ENCODE results near the gene ABHD8.

Gene ABHD8

DNA sequence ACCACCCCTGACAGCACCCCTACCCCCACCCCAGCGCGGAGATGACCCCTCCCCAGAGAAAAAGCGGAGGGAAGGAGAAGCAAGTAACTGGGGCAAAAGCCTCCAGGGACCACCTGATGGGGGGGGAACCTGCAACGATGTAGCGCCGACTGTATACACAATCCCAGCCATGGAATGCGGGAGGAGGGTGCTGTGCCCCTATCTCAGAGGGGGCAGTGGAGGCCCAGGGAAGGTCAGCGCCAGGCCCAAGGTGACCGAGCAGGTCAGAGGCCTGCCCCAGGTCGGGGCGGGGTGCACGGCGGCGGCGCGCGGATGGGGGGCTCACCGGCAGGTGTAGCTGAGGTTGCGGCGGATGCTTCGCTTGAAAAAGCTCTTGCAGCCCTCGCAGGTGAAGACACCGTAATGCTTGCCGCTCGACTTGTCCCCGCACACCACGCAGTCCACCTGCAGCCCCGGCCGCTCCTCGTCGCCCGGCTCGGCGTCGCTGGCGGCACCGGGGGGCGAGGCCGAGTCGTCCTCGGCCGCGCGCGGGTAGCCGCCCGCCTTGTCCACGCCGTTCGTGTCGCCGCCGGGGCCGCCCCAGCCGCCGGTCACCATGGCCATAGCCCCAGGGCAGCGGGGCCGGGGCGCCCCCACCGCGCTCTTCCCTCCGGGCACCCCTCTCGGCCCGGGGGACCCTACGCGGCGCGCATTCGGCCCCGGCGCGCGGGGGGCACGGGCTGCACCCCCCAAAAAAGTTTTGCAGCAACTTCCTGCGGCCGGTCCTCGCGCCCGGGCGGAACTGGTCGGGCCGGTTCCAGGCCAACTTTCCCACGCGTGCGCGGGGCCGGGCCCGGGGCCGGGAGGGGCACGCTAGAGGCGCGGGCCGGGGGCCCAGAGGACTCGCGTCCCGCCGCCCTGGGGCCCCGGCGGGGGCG is 58.3 kb downstream of the ABHD8 start:
- H3K4me1 ChIP-seq (ENCODE audit: control insufficient read depth, insufficient read depth, low read length): peaks cover 27% of the 10 kb centered on the region

DNA sequence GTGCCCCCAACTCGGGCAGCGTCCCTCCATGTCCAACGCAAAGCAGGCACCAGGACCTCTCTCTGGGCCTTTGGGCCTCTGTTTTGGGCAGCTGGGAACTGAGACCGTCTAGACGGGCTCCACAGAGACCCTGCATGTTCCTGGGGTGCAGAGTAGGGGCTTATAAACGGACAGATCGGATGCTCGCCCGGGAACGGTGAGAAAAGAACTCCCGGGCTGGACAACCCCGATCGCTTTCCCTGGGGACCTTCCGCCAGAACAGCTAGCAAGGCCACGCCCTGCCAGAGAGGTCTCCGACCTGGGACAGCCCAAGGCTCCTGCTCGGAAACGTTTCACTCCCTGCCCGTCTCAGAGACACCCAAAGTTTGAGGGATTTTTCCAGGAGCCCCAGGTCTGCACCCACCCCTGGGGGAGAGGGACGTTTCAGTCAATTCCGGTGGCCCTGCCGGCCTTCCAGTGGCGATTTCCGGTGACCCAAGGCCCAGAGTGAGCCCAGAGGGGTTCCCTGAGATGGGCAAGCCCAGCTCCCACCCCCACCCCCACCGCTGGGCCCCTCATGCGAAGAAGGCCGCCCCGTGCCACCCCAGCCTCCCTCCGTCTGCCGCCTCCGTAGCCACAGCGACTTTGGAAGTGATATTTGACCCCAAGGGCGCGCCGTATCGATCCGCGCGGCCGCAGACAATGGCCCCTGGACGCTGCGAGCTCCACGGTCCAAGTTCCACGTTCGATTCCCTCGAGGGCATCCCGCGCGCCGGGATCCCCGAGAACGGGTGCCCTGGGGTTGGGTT is 59.2 kb downstream of the ABHD8 start:
- Histone ChIP-seq H3K4me3 (ENCODE audit: low read depth, low read length) (peak overlapping the region; percentile 93), H3K9me3 (ENCODE audit: control insufficient read depth, insufficient read depth, low read length) (no peaks in the 10 kb centered on the region), H3K4me1 (ENCODE audit: control insufficient read depth, insufficient read depth, low read length) (peaks cover 26% of the 10 kb centered on the region), H3K27ac (ENCODE audit: low read depth, low read length) (peak overlapping the region; percentile 79), H3K27me3 (ENCODE audit: control insufficient read depth, insufficient read depth, low read length) (no peaks in the 10 kb centered on the region), H3K36me3 (ENCODE audit: control insufficient read depth, insufficient read depth, low read length) (peaks cover 5% of the 10 kb centered on the region), H3K9ac (ENCODE audit: low read depth, low read length) (peak overlapping the region; percentile 63; the same call in 1 of the 2 replicates)

More for the DNA sequence above, 58.3 kb downstream of the ABHD8 start:
- Histone ChIP-seq H3K27ac (ENCODE audit: low read depth, low read length) (peak overlapping the region; percentile 79), H3K36me3 (ENCODE audit: control insufficient read depth, insufficient read depth, low read length) (peaks cover 3% of the 10 kb centered on the region), H3K9ac (ENCODE audit: low read depth, low read length) (peak overlapping the region; percentile 72; the same call in 1 of the 2 replicates), H3K9me3 (ENCODE audit: control insufficient read depth, insufficient read depth, low read length) (no peaks in the 10 kb centered on the region), H3K4me3 (ENCODE audit: low read depth, low read length) (peak overlapping the region; percentile 93), H3K27me3 (ENCODE audit: control insufficient read depth, insufficient read depth, low read length) (no peaks in the 10 kb centered on the region)

DNA sequence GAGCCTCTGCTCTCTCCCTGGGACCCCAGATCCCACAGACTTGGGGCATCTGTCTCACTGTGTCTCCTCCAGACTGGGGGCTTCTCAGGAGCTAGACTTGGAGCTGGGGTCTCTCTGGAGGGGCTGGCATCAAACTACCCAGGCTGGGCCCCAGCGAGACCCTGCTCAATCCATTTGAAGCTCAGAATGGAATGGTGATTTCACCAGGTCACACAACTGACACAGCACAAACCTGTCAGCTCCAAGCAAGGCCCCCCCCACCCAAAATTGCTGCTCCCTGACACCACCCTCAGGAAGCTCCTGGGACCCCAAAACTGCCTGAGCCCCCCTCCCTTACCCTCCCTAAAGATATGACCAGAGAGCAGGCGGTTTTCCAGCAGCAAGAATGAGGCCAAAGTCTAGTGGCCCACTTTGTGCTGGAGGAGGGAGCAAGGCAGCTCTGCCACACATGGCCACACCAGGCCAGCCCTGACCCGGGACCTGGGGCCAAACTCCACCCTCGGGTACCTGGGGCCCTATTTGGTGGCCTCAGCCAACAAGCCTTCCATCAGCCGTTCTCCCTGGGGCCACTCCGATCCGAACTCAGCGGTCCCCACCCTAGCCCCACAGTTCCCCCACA is 59.9 kb downstream of the ABHD8 start:
- Histone ChIP-seq H3K27ac (ENCODE audit: low read depth, low read length) (peak overlapping the region; percentile 79), H3K9me3 (ENCODE audit: control insufficient read depth, insufficient read depth, low read length) (no peaks in the 10 kb centered on the region), H3K4me3 (ENCODE audit: low read depth, low read length) (peak overlapping the region; percentile 93), H3K9ac (ENCODE audit: low read depth, low read length) (no peak overlapping the region; the same call in 1 of the 2 replicates), H3K4me1 (ENCODE audit: control insufficient read depth, insufficient read depth, low read length) (peaks cover 19% of the 10 kb centered on the region), H3K36me3 (ENCODE audit: control insufficient read depth, insufficient read depth, low read length) (peaks cover 9% of the 10 kb centered on the region), H3K27me3 (ENCODE audit: control insufficient read depth, insufficient read depth, low read length) (no peaks in the 10 kb centered on the region)

DNA sequence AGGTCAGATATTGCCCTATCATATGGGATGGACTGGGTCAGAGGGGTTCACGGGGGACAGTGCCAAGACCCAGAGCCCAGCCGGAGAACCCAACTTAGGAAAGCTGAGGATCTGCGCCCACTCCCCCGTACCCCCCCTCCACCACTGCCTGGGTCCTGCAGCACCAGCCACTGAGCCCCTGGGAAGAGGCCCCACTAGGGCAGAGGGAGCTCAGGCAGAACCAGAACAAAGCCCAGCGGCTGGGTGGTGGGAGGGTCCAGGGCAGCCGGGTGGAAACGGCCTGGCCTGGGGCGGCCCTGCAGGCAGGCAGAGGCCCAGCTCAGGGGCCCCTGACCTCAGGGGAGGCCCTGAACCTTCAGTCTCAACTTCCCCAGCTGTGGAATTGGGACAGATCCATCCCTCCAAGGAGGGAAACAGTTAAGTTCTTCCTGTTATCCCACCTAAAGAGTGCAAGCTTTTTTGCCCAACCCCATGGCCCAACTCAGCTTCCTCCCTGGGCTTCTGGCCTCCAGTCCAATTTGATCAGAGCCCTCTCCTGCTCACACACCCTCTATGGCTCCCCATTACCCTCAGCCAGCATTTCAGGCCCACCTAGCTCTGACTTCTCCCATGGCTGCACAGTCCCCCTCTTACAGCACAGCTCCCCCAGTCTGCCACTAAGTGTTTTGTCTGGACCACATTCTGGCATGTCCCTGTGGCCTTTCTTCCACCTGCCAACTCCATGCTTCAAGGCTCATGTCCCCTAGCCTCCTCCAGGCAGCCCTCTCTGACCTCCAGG is 60.6 kb downstream of the ABHD8 start:
- Histone ChIP-seq H3K27me3 (ENCODE audit: control insufficient read depth, insufficient read depth, low read length) (no peaks in the 10 kb centered on the region), H3K4me1 (ENCODE audit: control insufficient read depth, insufficient read depth, low read length) (peaks cover 12% of the 10 kb centered on the region), H3K36me3 (ENCODE audit: control insufficient read depth, insufficient read depth, low read length) (peaks cover 16% of the 10 kb centered on the region), H3K9me3 (ENCODE audit: control insufficient read depth, insufficient read depth, low read length) (no peaks in the 10 kb centered on the region), H3K9ac (ENCODE audit: low read depth, low read length) (no peak overlapping the region), H3K4me3 (ENCODE audit: low read depth, low read length) (no peak overlapping the region), H3K27ac (ENCODE audit: low read depth, low read length) (no peak overlapping the region)

Data from HUES48 (cell line).